GM21737 (cell line): ENCODE data around the gene RAD51B.

ENCODE experiments used
- ATAC-seq: cut with Tn5 transposase; IDR thresholded peaks from one replicate; pipeline ENCODE4 v1.9.1; 2021; ENCODE audit warnings: mild to moderate bottlenecking, moderate library complexity; ENCODE audit not compliant: unreplicated experiment

The RAD51B gene

DNA sequence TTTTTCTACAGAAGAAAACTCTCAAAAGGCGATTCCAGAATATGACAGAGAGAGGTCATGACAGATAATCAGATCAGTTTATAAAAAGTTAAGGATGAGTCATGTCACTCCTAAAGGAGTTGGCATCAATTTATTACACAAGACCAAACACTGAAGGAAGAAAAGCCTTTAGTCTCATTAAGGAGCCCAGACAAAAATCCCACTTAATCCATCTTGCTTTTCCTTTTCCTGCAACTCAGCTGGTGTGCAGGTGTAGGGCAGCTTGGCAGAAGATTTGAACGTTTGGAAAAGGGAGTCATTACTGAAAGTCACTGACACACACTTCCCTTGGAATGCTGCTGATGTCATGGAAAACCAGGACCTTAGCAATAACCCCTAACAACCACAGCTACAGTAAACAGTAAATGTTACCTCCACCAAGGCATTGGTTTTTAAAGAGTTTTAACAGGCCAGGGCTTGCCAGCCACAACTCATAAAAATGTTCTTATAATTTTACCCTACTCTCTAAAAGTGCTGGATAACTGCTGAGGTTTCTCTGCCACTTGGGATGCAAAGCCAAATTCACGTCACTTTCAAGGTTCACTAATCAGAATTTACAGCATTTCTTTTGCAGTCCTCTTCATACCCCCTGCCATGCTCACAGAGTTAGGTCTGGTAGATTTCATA lies 320.6 kb downstream of the RAD51B start:
- ATAC-seq = no peak

GRCh38 chr14:68140806-68141205 lies 321.2 kb downstream of the RAD51B start:
- no peak for ATAC-seq

GRCh38 chr14:68141281-68142088 lies 321.9 kb downstream of the RAD51B start:
- no peak for ATAC-seq

- no peak for ATAC-seq
Observed at GRCh38 chr14:68143341-68143841, 323.8 kb downstream of the RAD51B start.

DNA sequence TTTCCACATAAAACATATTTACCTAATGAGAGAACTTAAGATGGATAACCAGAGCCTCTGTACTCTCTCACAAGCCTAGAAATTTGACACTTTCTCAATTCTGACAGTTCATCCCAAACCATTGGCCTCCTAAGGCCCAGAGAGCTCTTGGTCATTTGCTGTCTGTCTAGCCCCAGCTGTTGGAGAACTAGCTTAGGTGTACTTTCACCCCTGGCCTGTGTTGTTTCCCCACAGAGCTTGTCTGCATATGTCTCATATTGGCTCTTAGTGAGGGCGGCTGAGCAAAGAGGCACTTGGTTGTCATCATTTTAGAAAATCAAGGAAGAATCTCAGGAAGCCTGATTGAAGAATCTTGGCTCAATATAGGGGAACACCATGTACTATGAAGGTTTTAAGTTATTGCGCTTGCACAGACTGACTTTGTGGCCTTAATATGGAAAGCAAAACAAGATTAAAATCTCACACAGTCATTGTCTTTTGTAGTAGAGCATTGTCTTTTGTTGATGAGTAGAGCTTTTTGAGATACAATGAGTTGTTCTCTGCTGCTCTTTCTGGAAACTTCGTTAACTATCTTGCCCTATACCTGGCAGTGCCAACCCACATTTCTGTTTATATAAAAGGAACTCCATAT lies 324.6 kb downstream of the RAD51B start:
- no peak for ATAC-seq

GRCh38 chr14:68145036-68145435 lies 325.5 kb downstream of the RAD51B start:
- no peak for ATAC-seq

DNA sequence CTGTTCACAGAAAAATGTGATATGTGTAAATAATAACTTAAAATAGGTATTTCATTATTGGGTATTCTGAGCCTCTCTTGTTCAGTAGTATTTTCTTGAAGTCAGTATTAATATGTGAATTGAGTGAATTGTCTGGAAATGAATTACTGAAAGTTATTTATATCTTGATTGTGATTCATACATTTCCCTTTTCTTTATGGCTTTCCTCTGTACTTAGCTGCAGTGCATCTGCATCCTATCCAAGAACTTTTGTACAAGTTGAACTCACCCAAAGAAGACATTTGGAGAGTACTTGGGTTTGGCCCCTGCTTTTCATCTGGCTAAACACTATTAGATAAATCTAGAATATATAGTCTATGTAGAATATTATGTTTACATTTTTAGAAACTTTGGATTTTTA lies 326.0 kb downstream of the RAD51B start:
- no peak for ATAC-seq

DNA sequence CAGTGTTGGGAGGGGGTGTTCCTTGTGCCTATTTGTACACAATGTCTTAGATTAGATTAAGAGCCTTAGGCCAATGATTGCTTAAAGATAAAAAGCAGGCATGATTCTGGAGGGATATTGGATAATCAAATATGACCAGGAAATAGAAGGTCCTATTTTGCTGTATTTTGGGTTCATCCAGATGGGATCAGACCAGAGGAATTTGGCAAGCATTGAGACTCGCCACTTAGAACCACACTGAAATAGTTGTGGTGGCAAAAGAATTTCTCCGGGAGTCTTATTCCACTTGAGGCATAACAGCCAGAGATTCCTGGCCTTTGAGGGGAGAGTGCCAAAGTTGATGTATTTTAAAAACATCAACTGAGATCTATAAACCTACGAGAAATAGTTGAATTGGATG lies 327.2 kb downstream of the RAD51B start:
- ATAC-seq = no peak

DNA sequence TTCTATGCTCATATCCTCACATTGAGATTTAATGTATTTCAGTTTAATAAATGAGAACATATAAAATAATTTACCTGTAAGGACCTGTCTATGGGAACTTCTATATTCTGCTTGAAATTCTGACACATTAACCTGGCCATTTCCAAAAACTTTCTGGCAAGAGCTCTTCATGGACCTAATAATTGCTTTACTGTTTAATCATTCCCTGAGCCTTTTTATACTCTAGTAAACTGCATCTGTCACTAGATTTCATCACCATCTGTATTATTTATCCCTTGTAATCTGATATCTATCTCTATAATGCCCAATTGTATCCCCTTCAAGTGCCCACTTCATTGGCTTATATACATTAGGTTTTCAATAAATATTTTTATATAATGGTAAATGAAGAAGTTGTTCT lies 327.7 kb downstream of the RAD51B start:
- no peak for ATAC-seq

GRCh38 chr14:68148276-68148675 lies 328.7 kb downstream of the RAD51B start:
- no peak for ATAC-seq

DNA sequence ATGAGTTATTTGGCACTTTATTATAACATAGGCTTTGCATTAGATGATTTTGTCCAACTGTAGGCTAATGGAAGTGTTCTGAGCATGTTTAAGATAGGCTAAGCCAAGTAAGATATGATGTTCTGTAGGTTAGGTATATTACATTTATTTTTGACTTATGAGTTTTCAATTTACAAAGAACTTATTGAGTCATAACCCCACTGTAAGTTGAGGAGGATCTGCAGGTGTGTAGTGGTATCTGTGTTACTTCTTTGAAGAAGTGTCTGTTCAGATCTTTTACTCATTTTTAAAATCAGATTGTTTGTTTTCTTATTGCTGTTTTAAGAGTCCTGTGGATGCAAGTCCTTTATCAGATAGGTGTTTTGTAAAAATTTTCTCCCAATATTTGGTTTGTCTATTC lies 329.2 kb downstream of the RAD51B start:
- ATAC-seq = no peak

- ATAC-seq = no peak
Observed at GRCh38 chr14:68153275-68153674, 333.7 kb downstream of the RAD51B start.

DNA sequence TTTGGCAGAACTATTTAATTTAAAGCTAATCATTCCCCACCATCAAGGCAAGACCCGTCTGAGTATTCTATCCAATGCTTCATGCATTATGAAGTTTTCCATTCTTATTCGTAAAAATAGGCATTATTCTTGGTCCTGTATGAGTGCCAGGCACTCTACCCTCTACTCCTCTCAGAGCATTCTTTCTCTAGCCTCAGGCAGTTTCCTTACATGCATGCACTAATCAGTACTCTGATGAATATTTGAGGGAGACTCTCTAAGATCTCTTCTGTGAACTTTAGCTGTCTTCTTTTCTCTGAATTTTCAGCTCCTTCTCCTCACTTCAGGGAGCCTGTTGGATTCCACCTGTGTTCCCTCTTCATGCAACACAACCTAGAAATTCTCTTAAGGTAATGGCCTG lies 334.7 kb downstream of the RAD51B start:
- no peak for ATAC-seq

DNA sequence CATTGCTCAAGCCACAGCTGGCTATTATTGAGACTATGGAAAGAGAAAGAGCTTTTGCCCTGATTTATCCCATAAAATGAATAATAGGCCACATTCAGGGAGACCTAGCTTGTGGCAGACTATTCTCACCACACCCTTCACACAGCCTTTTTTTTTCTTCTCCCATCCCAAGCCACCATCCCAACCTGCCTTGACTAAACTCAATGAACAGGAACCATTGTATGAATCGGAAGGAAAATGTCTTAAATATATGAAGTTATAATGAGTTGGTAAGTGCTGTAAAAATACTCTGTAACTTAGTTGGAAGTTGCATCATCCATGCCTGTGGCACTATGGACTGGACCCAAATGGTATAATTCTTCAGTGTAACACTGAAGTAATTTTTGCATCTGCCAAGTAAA lies 338.4 kb downstream of the RAD51B start:
- no peak for ATAC-seq

DNA sequence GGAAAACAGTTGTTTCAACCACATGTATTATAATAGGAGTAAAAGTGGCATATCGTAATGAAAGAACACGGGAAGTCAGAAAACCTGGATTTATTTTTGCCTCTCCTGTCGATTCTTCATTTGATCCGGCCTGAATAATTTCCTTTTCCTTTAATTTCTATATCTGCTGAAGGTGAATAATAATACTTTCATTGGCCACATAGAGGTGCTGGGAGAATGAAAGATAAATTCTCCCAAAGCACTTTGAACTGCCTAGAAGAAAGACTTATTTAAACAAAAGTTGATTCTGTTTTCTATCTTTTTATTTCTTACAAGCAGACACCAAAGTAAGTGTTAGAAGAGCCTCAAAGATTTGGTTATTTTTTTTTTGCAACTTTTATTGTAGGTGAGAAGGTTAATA lies 339.1 kb downstream of the RAD51B start:
- ATAC-seq = no peak

DNA sequence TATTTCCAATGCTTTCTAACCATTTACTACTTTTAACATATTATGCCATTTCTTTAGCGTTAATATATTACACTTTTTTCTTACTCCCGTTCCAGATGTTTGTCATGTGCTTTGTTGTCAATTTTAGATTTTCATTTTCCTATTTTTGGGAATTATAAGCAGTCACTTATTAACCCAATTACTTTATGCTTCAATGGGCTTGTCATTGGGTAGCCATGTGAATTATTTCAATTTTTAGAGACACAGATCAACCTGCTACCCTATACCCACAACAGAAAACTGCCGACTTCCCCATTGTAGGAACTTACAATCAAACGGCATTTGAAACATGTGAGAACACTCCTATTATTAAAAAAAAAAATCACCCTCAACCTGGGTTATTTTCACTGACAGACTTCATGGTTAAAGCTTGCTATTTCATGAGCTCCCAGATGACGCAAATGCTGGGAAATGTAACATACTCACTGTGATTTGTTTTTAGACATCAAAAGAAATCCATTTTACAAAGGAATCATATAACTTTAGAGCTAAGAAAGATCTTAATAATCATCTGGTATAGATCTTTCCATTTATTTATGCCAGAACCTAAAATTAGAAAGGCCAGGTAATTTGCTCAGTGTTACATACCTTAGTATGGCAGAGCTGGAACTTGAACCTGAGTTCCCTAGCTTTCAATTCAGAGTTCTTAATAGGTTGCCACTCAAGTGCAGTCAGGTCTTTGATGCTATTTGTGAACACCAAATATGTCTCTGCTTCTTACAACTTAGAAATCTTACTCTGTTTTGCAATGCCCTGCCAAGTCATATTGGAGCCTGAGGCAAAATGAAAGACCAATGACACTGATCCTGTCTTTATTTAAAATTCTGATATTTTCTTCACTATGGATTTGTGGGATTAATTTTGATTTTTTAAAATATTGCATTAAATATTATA lies 340.4 kb downstream of the RAD51B start:
- no peak for ATAC-seq

- no peak for ATAC-seq
Observed at GRCh38 chr14:68160779-68161546, 341.4 kb downstream of the RAD51B start.

DNA sequence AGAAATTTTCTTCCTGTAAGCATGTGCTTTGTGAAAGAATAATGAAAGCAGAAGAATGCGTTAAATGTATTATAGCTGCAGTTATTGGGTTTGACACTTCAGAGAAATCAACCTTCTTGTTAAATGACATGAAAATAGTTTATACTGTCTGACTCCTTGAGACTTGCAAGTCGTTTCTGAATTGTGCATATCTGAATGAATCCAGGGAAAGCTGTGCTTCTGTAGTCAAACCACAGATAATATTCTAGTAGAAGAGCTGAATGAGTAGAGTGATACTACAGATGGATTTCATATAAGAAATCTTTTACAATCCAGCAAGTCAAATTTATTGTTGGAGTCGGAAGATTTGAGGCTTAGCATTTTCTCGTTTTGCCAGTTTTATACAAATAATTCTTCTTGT lies 343.3 kb downstream of the RAD51B start:
- no peak for ATAC-seq

GRCh38 chr14:68164711-68165113 lies 345.1 kb downstream of the RAD51B start:
- ATAC-seq = no peak

DNA sequence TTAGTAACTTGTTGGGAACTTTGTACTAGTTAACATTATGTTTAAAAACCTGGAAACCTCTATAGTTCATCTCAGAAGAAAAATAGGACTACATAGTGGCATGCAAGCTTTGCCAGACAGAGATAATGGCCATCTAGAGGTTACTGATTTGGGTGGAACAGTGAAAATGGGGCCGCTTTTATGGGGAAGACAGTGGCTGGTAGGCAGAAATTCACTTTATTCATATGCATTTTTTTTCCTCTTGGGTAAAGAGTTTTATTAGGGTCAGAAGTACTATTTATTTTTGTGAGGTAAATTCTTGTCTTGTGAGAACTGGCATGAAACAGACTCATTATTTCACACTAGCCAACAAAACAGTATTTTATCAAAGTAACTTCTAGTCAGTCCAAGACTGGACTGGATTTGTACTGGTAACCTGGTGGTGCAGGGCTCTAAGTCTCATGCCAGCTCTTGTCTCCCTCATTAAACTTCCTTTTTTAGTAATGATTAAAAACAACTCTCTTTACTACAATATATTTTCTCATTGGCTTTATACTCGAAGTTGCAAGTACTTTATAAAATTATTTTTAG lies 345.8 kb downstream of the RAD51B start:
- ATAC-seq = no peak
